Suprapubic skin (tissue), 3 donors: ENCODE results near the gene R3HCC1L.

Source experiments
- CTCF ChIP-seq, 2 donors: fragments of 200-600 bp in 1 of 2; fragments of 450-650 bp in 1 of 2; sonication (generic) in 1 of 2; IDR thresholded peaks; one replicate each; pipeline ENCODE4 v1.5.1; 2016 to 2019; ENCODE audit warnings: antibody characterized with exemption in 2 of 2, mild to moderate bottlenecking in 1 of 2, moderate library complexity in 1 of 2
- EP300 ChIP-seq: sonication (generic); formaldehyde crosslinking; IDR thresholded peaks from one replicate; pipeline ENCODE4 v1.6.1; 2017; ENCODE audit warnings: antibody characterized with exemption
- POLR2A ChIP-seq, 2 donors: fragments of 450-650 bp; IDR thresholded peaks; one replicate each; pipeline ENCODE4 v1.6.1; 2017; ENCODE audit warnings: antibody characterized with exemption in 2 of 2, mild to moderate bottlenecking in 2 of 2, moderate library complexity in 2 of 2

GRCh38 chr10:98193037-98193436 is 58.6 kb downstream of the R3HCC1L start:
- TF ChIP-seq CTCF (IDR thresholded peaks at IDR 0.05) = no peak
- TF ChIP-seq POLR2A (IDR thresholded peaks at IDR 0.05) = no peak
- TF ChIP-seq EP300 = no peak
